Vagina (tissue), 2 donors: ENCODE data around the gene NEU2. TPM values are rescaled to one million over a fixed set of nuclear protein-coding genes. Genes with fewer than 3 reads are reported as not detected.

Experiments used
- DNase-seq, 2 donors: peaks; one replicate each; pipeline ENCODE4 v3.0.0-alpha.2; 2017; ENCODE audit errors: extremely low spot score in 2 of 2
- H3K27ac ChIP-seq: fragments of 200-600 bp; sonication (generic); one replicate; pipeline ENCODE4 v1.5.1; 2019
- H3K27me3 ChIP-seq: fragments of 200-600 bp; sonication (generic); one replicate; pipeline ENCODE4 v1.5.1; 2019
- H3K36me3 ChIP-seq, 2 donors: fragments of 200-600 bp; sonication (generic); one replicate each; pipeline ENCODE4 v1.5.1; 2017 to 2019
- H3K4me1 ChIP-seq: fragments of 200-600 bp; sonication (generic); one replicate; pipeline ENCODE4 v1.5.1; 2019
- H3K4me3 ChIP-seq, 2 donors: fragments of 200-600 bp; sonication (generic); 1 replicate in 1 of 2; 2 replicates in 1 of 2; pipeline ENCODE4 v1.5.1; 2016 to 2019
- H3K9me3 ChIP-seq: fragments of 200-600 bp; sonication (generic); one replicate; pipeline ENCODE4 v1.5.1; 2019
- CTCF ChIP-seq, 3 experiments: fragments of 450-650 bp in 2 of 3; fragments of 200-600 bp in 1 of 3; sonication (generic) in 1 of 3; IDR thresholded peaks; one replicate each; pipeline ENCODE4 v1.5.1; 2017 to 2019; ENCODE audit warnings: antibody characterized with exemption in 3 of 3, mild to moderate bottlenecking in 2 of 3, moderate library complexity in 2 of 3
- POLR2A ChIP-seq, 2 donors: fragments of 450-650 bp; IDR thresholded peaks; one replicate each; pipeline ENCODE4 v1.6.1; 2017; ENCODE audit warnings: antibody characterized with exemption in 2 of 2, mild to moderate bottlenecking in 2 of 2, moderate library complexity in 2 of 2
- POLR2AphosphoS5 ChIP-seq, 2 donors: sonication (generic); formaldehyde crosslinking; IDR thresholded peaks; one replicate each; pipeline ENCODE4 v1.9.0; 2017; ENCODE audit warnings: antibody characterized with exemption in 2 of 2, mild to moderate bottlenecking in 2 of 2, low read depth in 1 of 2; ENCODE audit not compliant: insufficient read depth in 1 of 2
- intact Hi-C: fragments of 100-400 bp; cut with DNase I; formaldehyde crosslinking; loops from one replicate; pipeline ENCODE4 v1.15.1; 2023
- total RNA-seq: library from RNA; depleted of rRNA; stranded (reverse); fragments of >200 nt; gene quantifications from one replicate; pipeline ENCODE4 v1.2.3, GENCODE V29; 2016

NEU2 gene
- total RNA-seq, 1 donor from 2014 or later = not detected

DNA sequence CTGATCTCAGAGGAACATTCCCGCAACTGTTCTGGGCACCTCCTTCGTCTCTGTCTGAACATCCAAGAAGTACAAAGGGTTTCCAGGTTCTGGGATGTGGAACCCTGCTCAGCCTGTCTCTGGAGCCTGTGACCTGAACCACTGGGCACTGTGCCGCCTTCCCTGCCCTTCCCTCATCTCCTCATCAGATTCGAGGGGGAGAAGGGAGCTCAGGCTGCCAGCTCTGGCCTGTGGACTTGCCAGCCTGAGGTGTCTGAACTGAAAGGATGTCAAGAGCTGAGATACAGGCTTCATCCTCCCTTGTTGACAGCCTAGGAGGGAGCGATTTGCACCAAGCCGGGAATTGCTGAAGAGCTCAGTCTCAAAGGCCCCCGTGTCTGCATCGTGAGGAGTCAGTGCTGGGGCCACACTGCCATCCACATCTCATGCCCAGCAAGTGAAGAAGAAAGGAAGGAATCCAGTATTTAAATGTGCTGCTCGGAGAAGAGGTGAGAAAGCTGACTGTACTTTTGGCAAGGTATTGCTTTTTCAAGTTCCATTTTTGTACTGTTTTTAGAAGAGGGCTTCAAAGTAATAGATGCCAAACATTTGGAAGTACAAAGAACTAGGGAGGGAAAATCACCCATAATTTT, 12.6 kb downstream of the NEU2 start:
- H3K27ac ChIP-seq = no peak overlapping the region
- intact Hi-C loops = no loop called here
- no peaks in the 10 kb centered on the region for H3K4me1 ChIP-seq
- no peaks in the 10 kb centered on the region for H3K36me3 ChIP-seq
- no peaks in the 10 kb centered on the region for H3K27me3 ChIP-seq
- DNase-seq = no peak
- no peaks in the 10 kb centered on the region for H3K9me3 ChIP-seq
- H3K4me3 ChIP-seq = no peak overlapping the region
- TF ChIP-seq POLR2AphosphoS5 (IDR thresholded peaks at IDR 0.05; ENCODE audit: insufficient read depth in 1 of 2, low read depth in 1 of 2) = no peak

GRCh38 chr2:233047206-233047605, 14.7 kb downstream of the NEU2 start:
- Histone ChIP-seq H3K9me3 (no peaks in the 10 kb centered on the region), H3K27me3 (no peaks in the 10 kb centered on the region), H3K36me3 (no peaks in the 10 kb centered on the region), H3K4me3 (no peak overlapping the region), H3K4me1 (peaks cover 7% of the 10 kb centered on the region), H3K27ac (no peak overlapping the region)
- intact Hi-C loops = no loop called here
- no peak for TF ChIP-seq CTCF (IDR thresholded peaks at IDR 0.05)
- no peak for TF ChIP-seq POLR2A (IDR thresholded peaks at IDR 0.05)
- no peak for TF ChIP-seq POLR2AphosphoS5 (IDR thresholded peaks at IDR 0.05; ENCODE audit: insufficient read depth in 1 of 2, low read depth in 1 of 2)
- no peak for DNase-seq

GRCh38 chr2:233047667-233048066, 15.2 kb downstream of the NEU2 start:
- no peaks in the 10 kb centered on the region for H3K36me3 ChIP-seq
- H3K27ac ChIP-seq = no peak overlapping the region
- H3K4me3 ChIP-seq = no peak overlapping the region
- no peaks in the 10 kb centered on the region for H3K27me3 ChIP-seq
- intact Hi-C loops = no loop called here
- no peaks in the 10 kb centered on the region for H3K9me3 ChIP-seq
- no peak for DNase-seq
- TF ChIP-seq POLR2A (IDR thresholded peaks at IDR 0.05) (no peak), CTCF (IDR thresholded peaks at IDR 0.05) (no peak), POLR2AphosphoS5 (IDR thresholded peaks at IDR 0.05; ENCODE audit: insufficient read depth in 1 of 2, low read depth in 1 of 2) (no peak)
- peaks cover 7% of the 10 kb centered on the region for H3K4me1 ChIP-seq

GRCh38 chr2:233048569-233049193, 16.2 kb downstream of the NEU2 start:
- Histone ChIP-seq H3K4me1 (peaks cover 7% of the 10 kb centered on the region), H3K27me3 (no peaks in the 10 kb centered on the region), H3K36me3 (no peaks in the 10 kb centered on the region), H3K27ac (no peak overlapping the region), H3K4me3 (no peak overlapping the region), H3K9me3 (no peaks in the 10 kb centered on the region)
- DNase-seq = no peak
- intact Hi-C loops = no loop called here
- no peak for TF ChIP-seq POLR2AphosphoS5 (IDR thresholded peaks at IDR 0.05; ENCODE audit: insufficient read depth in 1 of 2, low read depth in 1 of 2)
- no peak for TF ChIP-seq CTCF (IDR thresholded peaks at IDR 0.05)
- TF ChIP-seq POLR2A (IDR thresholded peaks at IDR 0.05) = no peak

- Histone ChIP-seq H3K27me3 (no peaks in the 10 kb centered on the region), H3K9me3 (no peaks in the 10 kb centered on the region), H3K27ac (no peak overlapping the region), H3K4me1 (peaks cover 12% of the 10 kb centered on the region), H3K36me3 (no peaks in the 10 kb centered on the region), H3K4me3 (no peak overlapping the region)
- intact Hi-C loops = no loop called here
- TF ChIP-seq CTCF (IDR thresholded peaks at IDR 0.05) = no peak
- TF ChIP-seq POLR2A (IDR thresholded peaks at IDR 0.05) = no peak
- no peak for TF ChIP-seq POLR2AphosphoS5 (IDR thresholded peaks at IDR 0.05; ENCODE audit: insufficient read depth in 1 of 2, low read depth in 1 of 2)
- no peak for DNase-seq
Observed at GRCh38 chr2:233049194-233049761, 16.8 kb downstream of the NEU2 start.
